Loucy (cell line): Measurements from ENCODE around the gene EVI5.

Experiments used
- H2AFZ ChIP-seq: fragments of 200-600 bp; sonication (generic); 2 replicates; pipeline ENCODE4 v1.6.0; 2016; ENCODE audit warnings: antibody characterized with exemption, mild to moderate bottlenecking, low read length, moderate library complexity
- H3F3A ChIP-seq: fragments of 200-600 bp; 2 replicates; pipeline ENCODE4 v1.6.0; 2016; ENCODE audit warnings: antibody characterized with exemption, low read depth, mild to moderate bottlenecking
- H3K27me3 ChIP-seq: fragments of 200-600 bp; sonication (generic); 2 replicates; pipeline ENCODE4 v1.6.1; 2014; ENCODE audit warnings: low read length, mild to moderate bottlenecking; ENCODE audit not compliant: insufficient read depth, poor library complexity, severe bottlenecking
- H3K36me3 ChIP-seq: fragments of 200-600 bp; sonication (generic); 2 replicates; pipeline ENCODE4 v1.6.1; 2016; ENCODE audit warnings: low read length; ENCODE audit not compliant: insufficient read depth
- H3K4me1 ChIP-seq: fragments of 200-600 bp; sonication (generic); 2 replicates; pipeline ENCODE4 v1.5.1; 2014; ENCODE audit warnings: low read length, mild to moderate bottlenecking; ENCODE audit not compliant: insufficient read depth, poor library complexity, severe bottlenecking
- H3K4me2 ChIP-seq: fragments of 200-600 bp; sonication (generic); 2 replicates; pipeline ENCODE4 v1.6.0; 2014; ENCODE audit warnings: antibody characterized with exemption, low read length, low read depth, mild to moderate bottlenecking; ENCODE audit not compliant: poor library complexity, severe bottlenecking
- H3K4me3 ChIP-seq: fragments of 200-600 bp; sonication (generic); 2 replicates; pipeline ENCODE4 v1.5.1; 2014; ENCODE audit warnings: low read length, mild to moderate bottlenecking, mixed read lengths; ENCODE audit not compliant: poor library complexity, severe bottlenecking
- H3K79me2 ChIP-seq: fragments of 200-600 bp; sonication (generic); 2 replicates; pipeline ENCODE4 v1.6.1; 2014; ENCODE audit warnings: low read length; ENCODE audit not compliant: insufficient read depth
- H3K9ac ChIP-seq: fragments of 200-600 bp; sonication (generic); 2 replicates; pipeline ENCODE4 v1.6.0; 2014; ENCODE audit warnings: mild to moderate bottlenecking, low read depth, low read length, moderate library complexity; ENCODE audit not compliant: poor library complexity, severe bottlenecking
- H3K9me2 ChIP-seq: fragments of 200-600 bp; sonication (generic); replicated peaks from 2 replicates; pipeline ENCODE4 v1.6.1; 2016; ENCODE audit warnings: low read depth, low read length, mixed read lengths
- H3K9me3 ChIP-seq: fragments of 200-600 bp; sonication (generic); 2 replicates; pipeline ENCODE4 v1.6.1; 2014; ENCODE audit warnings: mild to moderate bottlenecking, antibody characterized with exemption, low read length, low read depth; ENCODE audit not compliant: insufficient read depth
- H4K20me1 ChIP-seq: fragments of 200-600 bp; sonication (generic); 2 replicates; pipeline ENCODE4 v1.6.0; 2014; ENCODE audit warnings: antibody characterized with exemption, low read length, mild to moderate bottlenecking; ENCODE audit not compliant: insufficient read depth, poor library complexity, severe bottlenecking
- EZH2phosphoT487 ChIP-seq: fragments of 200-600 bp; IDR thresholded peaks from 2 replicates; pipeline ENCODE4 v1.6.1; 2018; ENCODE audit warnings: antibody characterized with exemption, mild to moderate bottlenecking, moderate library complexity, borderline replicate concordance
- TF ChIP-seq, protein P1 (sequence below): fragments of 200-600 bp; sonication (generic); conservative IDR thresholded peaks from 2 replicates; pipeline ENCODE4 v1.5.1; 2014; ENCODE audit warnings: mild to moderate bottlenecking, antibody characterized with exemption, low read length

EVI5 gene

DNA sequence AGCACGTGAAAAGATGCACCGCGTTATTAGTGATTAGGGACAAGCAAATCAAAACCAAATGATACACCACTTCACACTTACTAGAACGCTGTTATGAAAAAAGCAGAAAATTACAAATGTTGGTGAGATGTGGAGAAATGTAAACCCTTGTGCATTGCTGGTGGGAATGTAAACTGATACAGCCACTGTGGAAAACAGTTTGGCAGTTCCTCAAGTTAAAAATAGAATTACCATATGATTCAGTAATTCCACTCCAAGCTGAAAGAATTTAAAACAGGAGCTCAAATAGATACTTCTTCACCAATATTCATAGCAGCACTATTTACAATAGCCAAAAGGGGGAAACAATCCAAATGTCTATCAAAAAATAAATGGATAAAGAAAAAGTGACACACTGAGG lies 10.3 kb upstream of the EVI5 start:
- Histone ChIP-seq H3K4me2 (no peak overlapping the region), H3K9ac (no peak overlapping the region), H3K79me2 (no peaks in the 10 kb centered on the region), H3K27me3 (peaks cover 27% of the 10 kb centered on the region), H3K36me3 (no peaks in the 10 kb centered on the region), H3K4me1 (no peaks in the 10 kb centered on the region), H3K9me2 (no peaks in the 10 kb centered on the region), H3F3A (no peaks in the 10 kb centered on the region), H3K4me3 (no peak overlapping the region), H3K9me3 (no peaks in the 10 kb centered on the region), H4K20me1 (no peaks in the 10 kb centered on the region), H2AFZ (no peak overlapping the region)
- no peak for TF ChIP-seq EZH2phosphoT487
- TF ChIP-seq, protein P1, sequence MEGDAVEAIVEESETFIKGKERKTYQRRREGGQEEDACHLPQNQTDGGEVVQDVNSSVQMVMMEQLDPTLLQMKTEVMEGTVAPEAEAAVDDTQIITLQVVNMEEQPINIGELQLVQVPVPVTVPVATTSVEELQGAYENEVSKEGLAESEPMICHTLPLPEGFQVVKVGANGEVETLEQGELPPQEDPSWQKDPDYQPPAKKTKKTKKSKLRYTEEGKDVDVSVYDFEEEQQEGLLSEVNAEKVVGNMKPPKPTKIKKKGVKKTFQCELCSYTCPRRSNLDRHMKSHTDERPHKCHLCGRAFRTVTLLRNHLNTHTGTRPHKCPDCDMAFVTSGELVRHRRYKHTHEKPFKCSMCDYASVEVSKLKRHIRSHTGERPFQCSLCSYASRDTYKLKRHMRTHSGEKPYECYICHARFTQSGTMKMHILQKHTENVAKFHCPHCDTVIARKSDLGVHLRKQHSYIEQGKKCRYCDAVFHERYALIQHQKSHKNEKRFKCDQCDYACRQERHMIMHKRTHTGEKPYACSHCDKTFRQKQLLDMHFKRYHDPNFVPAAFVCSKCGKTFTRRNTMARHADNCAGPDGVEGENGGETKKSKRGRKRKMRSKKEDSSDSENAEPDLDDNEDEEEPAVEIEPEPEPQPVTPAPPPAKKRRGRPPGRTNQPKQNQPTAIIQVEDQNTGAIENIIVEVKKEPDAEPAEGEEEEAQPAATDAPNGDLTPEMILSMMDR: no peak

DNA sequence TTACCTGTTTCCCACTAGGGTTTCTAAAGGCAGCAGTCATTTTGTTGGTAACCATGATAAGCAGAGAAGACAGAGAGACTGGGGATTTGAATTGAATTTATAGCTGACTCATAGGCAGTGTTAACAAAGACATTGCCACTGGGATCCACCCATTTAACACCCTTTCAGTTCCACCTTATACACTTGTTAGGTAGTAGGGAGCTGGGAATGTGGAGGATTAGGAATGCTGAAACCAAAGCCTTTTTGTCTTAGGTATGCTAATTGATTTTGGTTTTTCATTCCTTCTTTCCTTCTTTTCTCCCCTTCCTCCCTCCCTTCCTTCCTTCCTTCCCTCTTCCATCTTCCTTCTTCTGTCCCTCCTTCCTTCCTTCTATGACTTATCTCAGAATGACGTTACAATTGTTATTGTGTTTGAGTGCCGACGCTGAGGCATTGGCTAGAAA lies 7.5 kb upstream of the EVI5 start:
- Histone ChIP-seq H3K79me2 (no peaks in the 10 kb centered on the region), H3K9ac (no peak overlapping the region), H3K4me3 (no peak overlapping the region), H3K9me2 (no peaks in the 10 kb centered on the region), H3K27me3 (peaks cover 25% of the 10 kb centered on the region), H3K36me3 (no peaks in the 10 kb centered on the region), H4K20me1 (no peaks in the 10 kb centered on the region), H3F3A (no peaks in the 10 kb centered on the region), H3K9me3 (no peaks in the 10 kb centered on the region), H2AFZ (no peak overlapping the region), H3K4me2 (no peak overlapping the region), H3K4me1 (no peaks in the 10 kb centered on the region)
- no peak for TF ChIP-seq EZH2phosphoT487
- TF ChIP-seq, protein P1: no peak

DNA sequence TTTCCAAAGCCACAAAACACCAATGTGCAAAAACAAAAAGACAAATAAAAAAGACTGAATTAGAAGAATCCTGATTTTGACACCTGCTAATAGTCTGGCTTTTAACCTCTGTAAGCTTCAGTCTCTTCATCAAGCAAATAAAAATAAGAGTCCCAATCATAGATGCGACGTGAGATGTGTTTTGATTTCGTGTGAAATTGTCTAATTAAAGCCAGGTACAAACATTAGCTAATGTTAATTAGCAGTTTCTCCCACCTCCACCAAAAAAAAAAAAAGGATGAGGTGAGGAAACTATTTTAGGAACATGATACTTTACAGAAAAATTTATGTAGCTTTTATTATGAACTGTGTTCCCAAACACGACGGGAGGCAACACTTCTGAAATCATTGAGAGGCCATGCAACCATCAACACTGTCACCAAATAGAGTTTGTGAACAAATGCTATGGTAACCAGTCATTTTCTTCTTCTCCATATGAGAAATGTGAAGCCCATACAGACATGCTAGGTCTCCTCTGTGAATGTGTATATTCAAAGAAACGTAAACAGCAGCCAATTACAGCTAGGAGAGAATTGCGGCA lies 6.7 kb upstream of the EVI5 start:
- no peaks in the 10 kb centered on the region for H3K9me2 ChIP-seq
- no peak overlapping the region for H3K4me2 ChIP-seq
- no peak overlapping the region for H3K9ac ChIP-seq
- H3K36me3 ChIP-seq: no peaks in the 10 kb centered on the region
- no peak overlapping the region for H2AFZ ChIP-seq
- no peaks in the 10 kb centered on the region for H3K4me1 ChIP-seq
- H3K27me3 ChIP-seq: peaks cover 33% of the 10 kb centered on the region
- H3K79me2 ChIP-seq: no peaks in the 10 kb centered on the region
- H3K9me3 ChIP-seq: no peaks in the 10 kb centered on the region
- no peaks in the 10 kb centered on the region for H3F3A ChIP-seq
- H4K20me1 ChIP-seq: no peaks in the 10 kb centered on the region
- no peak overlapping the region for H3K4me3 ChIP-seq
- no peak for TF ChIP-seq EZH2phosphoT487
- TF ChIP-seq, protein P1: no peak
